T-helper 1 cell (primary cell): ENCODE results near the gene BZW2.

Experiments used
- DNase-seq, 5 donors: peaks; one replicate each; pipeline ENCODE4 v3.0.0-alpha.2; 2012 to 2020

The BZW2 gene

DNA sequence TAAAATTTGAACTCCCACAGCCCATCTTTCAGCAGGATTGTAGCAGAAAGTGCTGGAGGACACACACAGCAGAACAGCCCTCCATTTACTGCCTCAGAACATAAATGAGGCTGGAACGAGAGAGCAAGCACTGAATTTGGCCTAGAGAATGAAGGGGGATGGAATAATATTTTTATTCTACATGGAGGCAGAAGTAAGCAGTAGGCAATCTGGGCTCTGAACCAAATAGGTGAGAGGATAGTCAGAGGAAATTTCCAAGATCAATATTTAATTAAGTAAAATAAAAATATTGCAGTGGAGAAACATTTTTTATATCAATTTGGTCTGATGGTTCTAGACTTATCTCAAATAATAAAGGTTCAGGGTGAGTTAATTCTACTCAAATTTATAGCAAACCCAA lies 78.4 kb downstream of the BZW2 start:
- DNase-seq: no peak

- DNase-seq: no peak
These were observed 80.2 kb downstream of the BZW2 start for GRCh38 chr7:16726189-16726588.

DNA sequence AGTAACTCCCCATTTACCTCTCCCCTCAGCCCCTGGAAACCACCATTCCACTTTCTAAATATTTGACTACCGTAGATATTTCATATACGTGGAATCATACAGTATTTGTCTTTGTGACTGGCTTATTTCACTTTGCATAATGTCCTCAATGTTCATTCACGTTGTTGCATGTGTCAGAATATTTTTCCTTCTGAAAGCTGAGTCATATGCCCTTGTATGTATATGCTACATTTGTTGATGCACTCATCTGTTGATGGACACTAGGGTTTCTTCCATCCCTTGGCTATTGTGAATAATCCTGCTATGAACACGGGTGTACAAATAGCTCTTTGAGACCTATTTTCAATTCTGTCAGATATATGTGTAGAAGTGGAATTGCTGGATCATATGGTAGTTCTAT lies 81.8 kb downstream of the BZW2 start:
- DNase-seq: no peak

DNA sequence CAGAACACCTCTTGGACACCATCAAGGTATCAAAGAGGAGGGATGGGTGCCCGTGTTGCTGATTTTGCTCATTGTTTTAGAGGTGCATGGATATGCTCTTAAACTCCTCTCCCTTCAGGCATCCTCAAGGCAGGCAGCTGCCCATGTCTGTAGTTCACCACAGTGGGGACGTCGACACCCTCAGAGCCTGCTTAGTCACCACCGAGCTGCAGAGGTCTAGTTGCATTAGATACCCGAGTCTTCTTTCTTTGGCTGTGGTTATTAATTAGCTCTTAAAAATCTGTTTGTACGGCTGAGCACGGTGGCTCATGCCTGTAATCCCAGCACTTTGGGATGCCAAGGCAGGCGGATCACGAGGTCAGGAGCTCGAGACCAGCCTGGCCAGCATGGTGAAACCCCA lies 82.8 kb downstream of the BZW2 start:
- DNase-seq: no peak

- no peak for DNase-seq
These were observed 83.6 kb downstream of the BZW2 start for GRCh38 chr7:16729541-16729940.

DNA sequence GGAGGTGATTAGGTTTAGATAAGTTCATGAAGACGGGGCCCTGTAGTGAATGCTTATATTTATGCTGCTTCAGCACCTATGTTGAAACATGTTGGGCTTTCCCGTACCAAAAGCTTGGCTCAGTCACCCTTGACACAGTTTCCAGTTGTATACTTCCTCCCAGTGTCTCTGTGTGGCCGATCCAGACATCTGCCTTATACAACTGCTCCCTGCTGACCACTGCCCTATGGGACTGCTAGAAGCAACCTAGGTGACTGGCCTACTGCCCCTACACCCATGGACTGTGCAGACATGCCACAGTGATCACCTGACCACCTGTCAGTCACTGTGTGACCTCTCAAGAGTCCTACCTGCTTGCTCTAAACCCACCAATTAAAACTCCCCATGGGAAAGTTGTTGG lies 85.0 kb downstream of the BZW2 start:
- no peak for DNase-seq

GRCh38 chr7:16732828-16733227 lies 86.8 kb downstream of the BZW2 start:
- no peak for DNase-seq

DNA sequence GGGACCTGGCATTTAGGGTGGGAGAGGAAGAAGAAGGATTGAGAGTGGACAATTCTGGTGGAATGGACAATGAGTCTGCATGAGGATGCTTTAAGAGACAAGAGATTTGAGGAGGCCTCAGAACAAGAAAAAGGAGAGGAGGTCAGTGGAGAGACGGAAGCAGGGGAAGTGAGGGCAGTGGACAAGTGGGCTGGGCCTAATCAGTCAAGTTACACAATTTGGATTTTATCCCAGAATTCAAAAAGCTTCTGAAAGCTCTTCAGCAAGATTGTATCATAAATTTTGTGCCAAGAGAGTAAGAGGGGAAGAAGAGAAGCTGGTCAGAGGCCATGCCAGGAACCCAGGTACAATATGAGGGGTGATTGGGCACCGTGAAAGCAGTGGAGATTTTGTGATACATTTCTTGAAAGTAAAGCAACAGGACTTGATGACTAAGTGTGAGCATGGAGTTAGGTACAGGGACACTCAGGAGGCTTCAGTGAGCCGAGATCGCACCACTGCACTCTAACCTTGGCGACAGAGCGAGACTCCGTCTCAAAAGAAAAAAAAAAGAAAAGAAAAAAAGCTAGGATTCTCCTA lies 88.3 kb downstream of the BZW2 start:
- DNase-seq: no peak

DNA sequence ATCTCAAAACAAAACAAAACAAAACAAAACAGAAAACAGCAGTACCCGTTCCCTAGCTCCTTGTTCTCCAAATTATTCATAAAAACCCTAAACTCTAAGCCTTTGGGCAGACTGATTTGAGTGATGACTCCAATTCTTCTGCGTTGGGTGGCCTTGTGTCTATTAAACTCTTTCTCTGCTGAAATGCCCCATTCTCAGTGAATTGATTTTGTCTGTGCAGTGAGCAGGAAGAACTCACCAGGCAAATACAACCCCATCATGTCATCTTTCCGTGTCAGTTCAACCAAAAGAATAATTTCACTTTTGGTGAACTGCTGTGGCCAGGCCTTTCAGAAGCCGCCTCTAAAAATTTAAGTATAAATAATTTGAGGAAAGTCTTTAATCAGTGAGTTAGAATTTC lies 89.0 kb downstream of the BZW2 start:
- no peak for DNase-seq

DNA sequence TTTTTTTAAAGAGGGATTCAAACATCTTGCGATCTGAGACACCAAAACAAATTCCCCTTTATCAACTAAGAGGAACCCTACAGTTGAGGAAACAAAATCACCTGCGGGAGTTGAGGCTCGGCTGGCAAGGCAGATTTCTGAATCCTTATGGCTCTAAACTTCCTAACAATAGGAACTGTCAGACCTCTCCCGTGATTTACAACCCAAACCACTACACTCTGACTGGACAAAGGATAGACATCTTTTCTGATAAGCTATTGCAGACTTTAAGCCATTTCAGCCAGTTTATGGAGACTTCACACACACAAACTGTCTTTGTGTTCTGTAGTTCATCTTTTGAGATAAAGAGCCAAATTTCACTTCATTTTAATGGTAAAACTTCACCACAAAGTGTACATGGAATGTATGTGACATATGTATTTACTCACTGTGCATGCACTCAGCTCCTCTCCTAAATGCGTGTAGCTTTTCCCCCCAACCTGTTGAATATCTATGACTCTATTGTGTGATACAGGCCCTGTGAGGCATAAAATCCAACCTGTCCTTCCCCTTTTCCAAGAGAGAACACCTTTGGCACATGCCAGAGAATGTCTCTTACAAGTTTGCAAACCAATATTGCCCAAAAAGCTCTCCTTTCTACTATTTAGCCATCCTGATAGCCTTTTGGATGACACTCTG lies 92.2 kb downstream of the BZW2 start:
- no peak for DNase-seq

DNA sequence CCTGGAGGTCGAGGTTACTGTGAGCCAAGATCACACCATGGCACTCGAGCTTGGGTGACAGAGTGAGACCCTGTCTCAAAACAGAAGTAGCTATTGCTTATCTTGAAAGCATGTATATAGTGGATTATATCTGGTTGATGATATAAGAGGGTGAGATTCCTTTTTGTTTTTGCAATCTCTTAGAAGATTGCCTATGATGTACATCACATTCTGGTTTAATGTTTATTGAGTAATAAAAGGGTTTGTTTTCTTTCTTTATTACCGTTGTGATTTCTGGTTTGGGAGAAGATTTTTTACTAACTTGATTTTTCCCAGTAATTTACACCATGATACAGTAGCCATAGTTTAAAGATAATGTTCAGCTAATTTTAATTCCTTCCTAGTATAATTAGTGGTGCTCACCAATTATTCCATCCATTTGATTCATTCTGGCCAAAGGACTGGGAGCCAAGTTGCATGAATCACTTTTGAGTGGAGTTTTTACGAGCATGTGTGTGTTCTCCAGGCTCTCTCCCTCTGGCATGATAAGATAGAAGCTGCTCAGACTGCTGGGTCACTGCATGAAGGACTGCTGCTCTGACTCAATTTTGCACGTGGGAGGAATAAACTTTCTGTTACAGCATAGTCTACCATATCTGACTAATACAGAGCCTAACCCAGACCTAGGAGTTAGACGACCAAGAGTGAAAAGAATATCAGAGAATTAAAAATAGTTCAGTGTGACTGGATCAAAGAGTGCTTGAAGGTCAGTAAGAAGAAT lies 94.1 kb downstream of the BZW2 start:
- DNase-seq: no peak

DNA sequence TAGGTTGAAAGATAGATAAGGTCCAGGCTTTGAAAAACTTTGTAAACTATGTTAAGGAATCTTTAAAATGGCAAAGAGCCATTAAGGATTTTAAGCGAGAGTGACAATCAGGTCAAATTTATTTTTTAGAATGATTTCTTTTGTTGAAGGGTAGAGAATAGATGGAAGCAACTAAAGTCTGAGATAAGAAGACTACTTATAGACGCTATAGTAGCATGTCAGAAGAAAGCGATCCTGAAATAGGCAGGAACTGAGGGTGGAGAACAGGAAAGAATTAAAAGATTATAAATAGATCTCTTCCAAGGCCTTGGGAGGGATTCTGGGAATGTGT lies 94.6 kb downstream of the BZW2 start:
- DNase-seq: no peak

GRCh38 chr7:16740996-16741395 lies 95.0 kb downstream of the BZW2 start:
- DNase-seq: no peak

GRCh38 chr7:16741676-16742075 lies 95.7 kb downstream of the BZW2 start:
- DNase-seq: no peak

GRCh38 chr7:16742547-16742946 lies 96.6 kb downstream of the BZW2 start:
- no peak for DNase-seq

DNA sequence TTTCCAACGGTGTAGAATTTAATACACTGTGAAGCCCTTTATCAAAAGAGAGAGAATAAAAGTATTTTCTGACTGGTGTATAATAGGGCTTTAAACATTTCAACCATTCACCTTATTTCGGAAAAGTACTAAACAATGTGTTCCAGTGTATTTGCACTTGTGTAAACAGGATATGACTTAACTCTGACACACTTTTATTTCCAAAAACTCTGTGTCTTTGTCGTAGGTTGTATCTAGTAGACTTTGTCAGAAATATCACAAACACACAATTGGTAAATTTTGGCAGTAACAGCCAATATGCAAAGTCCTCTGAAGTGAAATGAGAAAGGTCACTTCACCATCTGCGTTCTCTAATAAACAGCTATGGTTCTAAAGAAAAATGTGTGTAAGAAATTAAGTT lies 97.3 kb downstream of the BZW2 start:
- no peak for DNase-seq

- DNase-seq: no peak
These were observed 98.7 kb downstream of the BZW2 start for GRCh38 chr7:16744518-16745250.

DNA sequence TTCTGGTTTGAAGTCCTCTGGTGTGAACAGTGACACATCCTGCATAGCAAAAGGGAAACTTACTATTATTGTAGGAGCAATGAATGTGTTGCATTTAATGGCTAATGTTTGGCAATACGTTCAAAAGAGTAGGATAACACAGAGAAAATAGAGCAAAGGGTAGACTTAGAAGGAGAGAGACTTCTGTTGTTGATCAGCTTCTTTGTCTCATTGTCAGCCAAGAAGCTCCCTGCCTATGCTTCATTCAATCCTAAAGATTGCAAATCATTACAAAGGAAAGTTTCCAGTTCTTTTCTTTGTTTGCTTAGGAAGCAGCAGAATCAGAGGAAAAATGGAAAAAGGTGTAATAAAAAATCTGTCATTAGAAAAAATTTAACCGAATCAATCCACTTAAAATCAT lies 99.7 kb downstream of the BZW2 start:
- DNase-seq: no peak

DNA sequence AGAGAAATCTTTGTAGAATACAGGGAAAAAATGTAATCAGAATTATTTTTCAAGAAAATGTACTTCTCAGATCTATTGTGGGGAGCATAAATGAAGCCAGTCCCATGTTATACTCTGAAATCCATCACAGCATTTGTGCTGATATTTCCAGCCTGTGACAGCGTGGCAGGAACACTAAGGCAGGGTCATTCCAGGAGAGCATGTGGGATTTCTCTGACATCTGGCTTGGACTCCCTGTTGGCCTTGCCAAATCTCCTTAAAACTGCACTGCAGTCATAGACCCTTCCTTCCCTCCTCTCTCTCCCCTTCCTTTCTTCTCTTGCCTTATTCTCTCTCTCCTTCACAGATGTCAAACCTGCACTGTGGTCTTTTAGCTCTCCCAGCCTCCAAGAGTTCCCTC lies 101.1 kb downstream of the BZW2 start:
- DNase-seq: no peak

- peak in 3 of 5 donors; percentile 11 to 64 (median 13) for DNase-seq
These were observed 107.3 kb downstream of the BZW2 start, which contains the start of gene TSPAN13 for GRCh38 chr7:16753102-16753931. Gene TSPAN13, plus strand, starts transcription at chr7:16753755. Its CDS starts 213 bp downstream, at chr7:16753968.

DNA sequence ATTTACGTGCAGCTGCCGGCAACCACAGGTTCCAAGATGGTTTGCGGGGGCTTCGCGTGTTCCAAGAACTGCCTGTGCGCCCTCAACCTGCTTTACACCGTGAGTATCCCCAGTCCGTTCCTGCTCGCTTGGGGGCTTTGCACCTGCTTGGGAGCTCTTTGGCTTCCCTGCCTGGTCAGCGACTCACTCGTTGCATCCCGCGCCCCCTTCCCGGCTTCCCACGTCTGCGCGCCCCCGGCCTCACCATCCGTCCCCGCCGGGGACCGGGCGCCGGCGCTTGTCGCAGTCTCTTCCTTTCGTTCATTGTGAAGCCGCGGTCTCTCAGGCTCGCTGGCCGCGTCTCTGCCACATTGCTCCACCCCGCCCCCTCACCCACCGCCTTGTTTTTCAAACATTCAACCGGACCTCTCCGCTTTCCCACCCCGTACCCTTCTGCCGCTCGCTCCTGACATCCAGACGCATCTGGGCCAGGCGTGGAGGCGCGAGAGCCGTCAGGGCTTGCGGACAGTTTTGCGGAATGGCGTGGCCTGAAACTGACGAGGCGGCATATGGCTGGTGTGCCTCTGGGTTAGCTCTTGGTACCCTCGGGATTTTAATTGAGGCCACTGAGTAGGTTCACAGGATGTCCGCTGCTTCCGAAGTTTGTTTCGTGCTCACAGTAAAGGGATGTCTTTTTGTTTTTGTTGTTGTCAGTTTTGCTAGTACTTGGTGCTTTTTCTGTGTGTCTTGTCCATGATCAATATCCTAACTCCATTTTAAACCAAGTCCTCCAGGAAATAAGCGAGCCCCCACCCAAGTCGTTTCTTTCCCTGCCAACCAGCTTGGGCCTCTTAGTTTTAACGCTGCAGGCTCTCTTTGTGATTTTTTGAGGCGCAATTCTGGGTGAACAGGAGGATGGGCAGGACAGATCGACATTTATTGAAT lies 108.2 kb downstream of the BZW2 start:
- DNase-seq: no peak
